GM23248 (cell line): Measurements from ENCODE around the gene OLIG3. TPM values are rescaled to one million over a fixed set of nuclear protein-coding genes. Genes with fewer than 3 reads are reported as not detected.

ENCODE experiments used
- DNase-seq: peaks from one replicate; pipeline ENCODE4 v3.0.0-alpha.2; 2015
- H2AFZ ChIP-seq: fragments of 200-600 bp; sonication (generic); 2 replicates; pipeline ENCODE4 v1.6.1; 2016; ENCODE audit warnings: antibody characterized with exemption
- H3F3A ChIP-seq: fragments of 200-600 bp; sonication (generic); 2 replicates; pipeline ENCODE4 v1.6.1; 2016; ENCODE audit warnings: mild to moderate bottlenecking, antibody characterized with exemption, mixed run types; ENCODE audit not compliant: insufficient read depth
- H3K27ac ChIP-seq: fragments of 200-600 bp; sonication (generic); 2 replicates; pipeline ENCODE4 v1.5.1; 2016; ENCODE audit warnings: mild to moderate bottlenecking
- H3K27me3 ChIP-seq: fragments of 200-600 bp; sonication (generic); replicated peaks from 2 replicates; pipeline ENCODE4 v1.6.1; 2016; ENCODE audit warnings: mild to moderate bottlenecking; ENCODE audit not compliant: insufficient read depth
- H3K36me3 ChIP-seq: fragments of 200-600 bp; sonication (generic); 2 replicates; pipeline ENCODE4 v1.6.1; 2016; ENCODE audit warnings: low read depth, mild to moderate bottlenecking
- H3K4me1 ChIP-seq: fragments of 200-600 bp; sonication (generic); 2 replicates; pipeline ENCODE4 v1.6.1; 2016; ENCODE audit warnings: mild to moderate bottlenecking; ENCODE audit not compliant: insufficient read depth
- H3K4me2 ChIP-seq: fragments of 200-600 bp; sonication (generic); one replicate; pipeline ENCODE4 v1.6.1; 2016; ENCODE audit warnings: mild to moderate bottlenecking; ENCODE audit not compliant: unreplicated experiment
- H3K4me3 ChIP-seq: fragments of 200-600 bp; sonication (generic); 2 replicates; pipeline ENCODE4 v1.5.1; 2016; ENCODE audit warnings: mild to moderate bottlenecking
- H3K79me2 ChIP-seq: fragments of 200-600 bp; sonication (generic); 2 replicates; pipeline ENCODE4 v1.6.1; 2016; ENCODE audit warnings: mild to moderate bottlenecking; ENCODE audit not compliant: insufficient read depth
- H3K9ac ChIP-seq: fragments of 200-600 bp; sonication (generic); 2 replicates; pipeline ENCODE4 v1.6.1; 2016; ENCODE audit warnings: mild to moderate bottlenecking
- H3K9me2 ChIP-seq: fragments of 200-600 bp; sonication (generic); 2 replicates; pipeline ENCODE4 v1.6.1; 2016; ENCODE audit warnings: mixed run types, mild to moderate bottlenecking, moderate library complexity; ENCODE audit not compliant: insufficient read depth
- H3K9me3 ChIP-seq: fragments of 200-600 bp; sonication (generic); one replicate; pipeline ENCODE4 v1.6.1; 2017; ENCODE audit warnings: low read depth
- H4K20me1 ChIP-seq: fragments of 200-600 bp; sonication (generic); 2 replicates; pipeline ENCODE4 v1.6.0; 2016; ENCODE audit not compliant: insufficient read depth
- EZH2 ChIP-seq: fragments of 200-600 bp; sonication (generic); IDR thresholded peaks from 2 replicates; pipeline ENCODE4 v1.6.1; 2018; ENCODE audit warnings: antibody characterized with exemption, mild to moderate bottlenecking; ENCODE audit not compliant: insufficient read depth, poor library complexity, severe bottlenecking
- EZH2phosphoT487 ChIP-seq: fragments of 200-600 bp; sonication (generic); IDR thresholded peaks from 2 replicates; pipeline ENCODE4 v1.6.1; 2018; ENCODE audit warnings: antibody characterized with exemption, moderate library complexity, mild to moderate bottlenecking, low read depth; ENCODE audit not compliant: insufficient read depth
- WGBS, 2 experiments: methylation state at CpG; one replicate each; pipeline ENCODE4 v1.1.6; 2015 to 2017; ENCODE audit warnings: low lambda C conversion rate in 2 of 2, low coverage in 1 of 2; ENCODE audit errors: missing lambda C conversion rate in 2 of 2; 5-methylcytosine and 5-hydroxymethylcytosine counted together
- in situ Hi-C: fragments of 300-500 bp; cut with MboI; formaldehyde crosslinking; loops from 2 replicates; pipeline ENCODE4 v1.15.0; 2020
- polyA plus RNA-seq: library from polyadenylated mRNA; unstranded; fragments of >200 nt; fragmentation: Nextera tagmentation; extraction: Ambion mirVana; gene quantifications from 2 replicates; pipeline ENCODE4 v1.2.1, GENCODE V29; 2016
- total RNA-seq: library from RNA; depleted of rRNA; stranded (reverse); fragments of >200 nt; shearing (Covaris generic); gene quantifications from 2 replicates; pipeline ENCODE4 v1.2.3, GENCODE V29; 2014

Gene OLIG3
- total and polyA plus RNA-seq, 2 experiments from 2014 or later = not detected

- Histone ChIP-seq H3K4me3 (no peak overlapping the region), H3K4me1 (no peaks in the 10 kb centered on the region), H3K36me3 (no peaks in the 10 kb centered on the region), H4K20me1 (no peaks in the 10 kb centered on the region), H3K79me2 (no peaks in the 10 kb centered on the region), H3K9me2 (no peaks in the 10 kb centered on the region), H3K9me3 (no peaks in the 10 kb centered on the region), H3F3A (no peaks in the 10 kb centered on the region), H3K9ac (no peak overlapping the region), H2AFZ (no peak overlapping the region), H3K27ac (no peak overlapping the region), H3K27me3 (peaks cover 77% of the 10 kb centered on the region), H3K4me2 (no peak overlapping the region)
- in situ Hi-C loops = no loop called here
- DNase-seq = no peak
- 0 out of 2 replicates have a peak, but pooled peaks have one; percentile 21 for TF ChIP-seq EZH2phosphoT487
- peak; percentile 73 for TF ChIP-seq EZH2
- 10 to 13% methylated on average over 61 to 68 of the region's 73 CpGs for WGBS, 2 experiments
Measured at GRCh38 chr6:137488150-137489045, 5.8 kb downstream of the OLIG3 start.

- Histone ChIP-seq H3K9ac (no peak overlapping the region), H3K4me2 (no peak overlapping the region), H4K20me1 (no peaks in the 10 kb centered on the region), H3K36me3 (no peaks in the 10 kb centered on the region), H3K79me2 (no peaks in the 10 kb centered on the region), H3K9me3 (no peaks in the 10 kb centered on the region), H2AFZ (no peak overlapping the region), H3F3A (no peaks in the 10 kb centered on the region), H3K4me3 (no peak overlapping the region), H3K4me1 (no peaks in the 10 kb centered on the region), H3K27me3 (peaks cover 73% of the 10 kb centered on the region), H3K27ac (no peak overlapping the region), H3K9me2 (no peaks in the 10 kb centered on the region)
- in situ Hi-C loops = no loop called here
- 13 to 17% methylated on average over 11 of the region's 11 CpGs for WGBS, 2 experiments
- TF ChIP-seq EZH2phosphoT487 (no peak), EZH2 (no peak)
- no peak for DNase-seq
Measured at GRCh38 chr6:137487869-137488149, 6.4 kb downstream of the OLIG3 start.

GRCh38 chr6:137487181-137487868 lies 6.9 kb downstream of the OLIG3 start:
- H3K79me2 ChIP-seq = no peaks in the 10 kb centered on the region
- no peak overlapping the region for H3K9ac ChIP-seq
- no peaks in the 10 kb centered on the region for H4K20me1 ChIP-seq
- H3K9me2 ChIP-seq = no peaks in the 10 kb centered on the region
- in situ Hi-C loops = no loop called here
- TF ChIP-seq EZH2phosphoT487 = no peak
- TF ChIP-seq EZH2 = no peak
- 11 to 16% methylated on average over 22 of the region's 22 CpGs for WGBS, 2 experiments
- H3K4me3 ChIP-seq = no peak overlapping the region
- no peaks in the 10 kb centered on the region for H3K36me3 ChIP-seq
- H3K4me1 ChIP-seq = no peaks in the 10 kb centered on the region
- no peak overlapping the region for H3K4me2 ChIP-seq
- no peaks in the 10 kb centered on the region for H3F3A ChIP-seq
- H3K27ac ChIP-seq = no peak overlapping the region
- H2AFZ ChIP-seq = no peak overlapping the region
- no peaks in the 10 kb centered on the region for H3K9me3 ChIP-seq
- DNase-seq = no peak
- peaks cover 68% of the 10 kb centered on the region for H3K27me3 ChIP-seq

GRCh38 chr6:137486416-137486815 lies 7.8 kb downstream of the OLIG3 start:
- TF ChIP-seq EZH2phosphoT487 (no peak), EZH2 (no peak)
- H3K27me3 ChIP-seq = peaks cover 59% of the 10 kb centered on the region
- no peaks in the 10 kb centered on the region for H3K9me3 ChIP-seq
- DNase-seq = no peak
- no peaks in the 10 kb centered on the region for H3K36me3 ChIP-seq
- H3K79me2 ChIP-seq = no peaks in the 10 kb centered on the region
- H3K4me2 ChIP-seq = no peak overlapping the region
- no peaks in the 10 kb centered on the region for H4K20me1 ChIP-seq
- no peaks in the 10 kb centered on the region for H3K4me1 ChIP-seq
- in situ Hi-C loops = no loop called here
- H3K4me3 ChIP-seq = no peak overlapping the region
- 21 to 26% methylated on average over 6 of the region's 6 CpGs for WGBS, 2 experiments
- H3F3A ChIP-seq = no peaks in the 10 kb centered on the region
- no peak overlapping the region for H2AFZ ChIP-seq
- H3K9me2 ChIP-seq = no peaks in the 10 kb centered on the region
- no peak overlapping the region for H3K27ac ChIP-seq
- H3K9ac ChIP-seq = no peak overlapping the region
